Activated T-helper 1 cell treated with Interleukin-2 at 50 U/mL for 16 hours (primary cell): ENCODE data around the gene TOR3A.

ENCODE experiments used
- DNase-seq: peaks from one replicate; pipeline ENCODE4 v3.0.0-alpha.2; 2020; ENCODE audit warnings: low read depth

The TOR3A gene

DNA sequence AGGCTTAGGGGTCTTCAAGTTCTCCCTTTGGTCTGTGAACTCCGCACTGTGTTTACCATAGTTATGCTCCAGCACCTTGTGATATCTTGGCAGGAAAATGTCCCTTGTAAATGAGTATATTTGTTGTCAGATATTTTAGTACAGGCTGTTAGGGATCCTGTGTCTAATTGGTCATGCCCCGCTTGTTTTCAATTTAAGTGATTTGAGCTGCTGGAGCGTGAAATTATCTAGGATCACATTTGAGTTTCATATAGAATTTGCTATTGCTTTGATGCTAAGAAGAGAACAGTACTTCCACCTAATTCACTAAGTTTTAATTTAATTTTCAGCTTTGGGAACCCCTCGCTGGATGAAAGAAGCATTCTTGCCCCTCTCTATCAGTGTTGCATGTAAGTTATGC lies 15.4 kb upstream of the TOR3A start:
- DNase-seq: no peak

- DNase-seq: no peak
These were observed 4.5 kb upstream of the TOR3A start for GRCh38 chr1:179077396-179077795.

GRCh38 chr1:179079113-179079761 lies 2.6 kb upstream of the TOR3A start:
- DNase-seq: peak; percentile 16

- no peak for DNase-seq
These were observed 794 bp upstream of the TOR3A start for GRCh38 chr1:179080866-179081686.

DNA sequence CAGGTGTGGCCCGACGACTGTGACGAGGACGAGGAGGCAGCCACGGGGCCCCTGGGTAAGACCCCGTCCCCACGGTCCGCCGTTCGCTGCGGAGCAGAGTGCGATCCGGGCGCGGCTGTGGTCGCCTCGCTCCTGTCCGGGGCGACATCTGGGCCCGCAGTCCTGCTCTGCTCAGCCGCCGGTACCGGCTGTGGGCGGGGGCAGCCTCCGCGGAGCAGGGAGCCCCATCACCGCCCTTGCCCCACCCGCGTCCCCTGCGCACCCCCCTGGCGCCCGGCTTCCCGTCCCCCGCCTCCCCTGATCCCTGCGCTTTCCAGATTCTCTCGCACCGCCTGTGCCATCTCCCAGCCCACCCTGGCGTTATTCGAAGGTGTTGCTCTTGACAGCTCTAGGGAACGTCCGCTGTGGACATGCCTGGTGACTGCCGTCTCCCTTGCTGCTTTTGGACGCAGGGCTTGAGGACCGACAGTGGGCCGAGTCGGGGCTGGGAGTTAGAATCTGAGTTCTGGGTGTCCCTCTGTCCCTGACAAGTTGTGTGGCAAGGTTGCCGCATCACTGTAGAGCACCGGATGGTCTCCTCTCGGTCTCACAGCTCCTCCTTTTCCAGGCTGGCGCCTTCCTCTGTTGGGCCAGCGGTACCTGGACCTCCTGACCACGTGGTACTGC lies 596 bp downstream of the TOR3A start:
- DNase-seq: peak; percentile 12

DNA sequence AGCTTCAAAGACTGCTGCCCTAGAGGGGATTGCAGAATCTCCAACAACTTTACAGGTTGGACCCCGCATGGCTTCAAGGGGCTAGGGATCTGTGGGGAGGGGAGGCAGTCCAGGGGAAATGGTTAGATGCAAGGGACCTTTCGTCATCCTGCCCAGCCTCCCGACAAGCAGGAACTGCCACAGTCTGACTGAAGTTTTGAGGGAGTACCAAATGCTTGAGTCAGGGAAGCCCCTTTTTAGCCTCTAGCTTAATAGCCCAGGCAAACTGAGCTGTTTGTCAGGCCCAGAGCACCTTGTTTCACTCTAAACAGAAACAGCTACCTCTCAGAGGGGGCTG lies 1.1 kb downstream of the TOR3A start:
- DNase-seq: no peak

DNA sequence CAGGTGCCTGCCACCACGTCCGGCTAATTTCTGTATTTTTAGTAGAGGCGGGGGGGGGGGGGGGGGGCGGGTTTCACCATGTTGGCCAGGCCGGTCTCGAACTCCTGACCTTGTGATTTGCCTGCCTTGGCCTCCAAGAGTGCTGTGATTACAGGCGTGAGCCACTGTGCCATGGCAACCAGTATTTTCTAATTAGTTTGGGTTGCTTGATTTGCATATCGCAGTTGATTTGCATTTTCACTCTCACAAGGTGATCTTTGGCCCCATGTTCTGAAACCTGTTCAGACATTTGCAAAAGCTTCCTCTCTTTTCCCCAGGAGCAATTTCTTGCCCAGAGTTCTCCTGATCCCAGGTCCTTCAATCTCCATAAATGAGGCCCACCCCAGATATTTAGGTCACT lies 1.7 kb downstream of the TOR3A start:
- no peak for DNase-seq

- DNase-seq: no peak
These were observed 5.8 kb downstream of the TOR3A start for GRCh38 chr1:179087665-179088064.

- no peak for DNase-seq
These were observed 8.1 kb downstream of the TOR3A start for GRCh38 chr1:179089827-179090482.

DNA sequence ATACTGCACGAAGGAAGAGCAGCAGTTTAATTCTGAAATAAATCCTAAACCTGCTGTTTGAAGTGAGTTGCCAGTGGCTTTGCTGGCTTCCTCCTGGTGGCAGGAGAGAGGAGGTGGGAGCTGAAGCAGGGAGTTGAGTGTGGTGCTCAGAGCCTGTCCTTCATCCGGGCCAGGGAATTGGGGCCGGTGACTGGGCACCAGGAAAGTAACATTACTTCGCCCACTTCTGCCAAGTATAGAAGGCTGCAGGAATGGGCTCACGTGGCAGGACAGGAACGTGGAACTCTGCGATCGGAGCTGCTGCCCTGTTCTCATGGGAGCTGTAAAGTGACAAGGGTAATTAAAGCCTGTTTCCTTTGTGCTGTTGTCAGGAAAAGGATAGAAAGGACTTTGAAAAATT lies 8.7 kb downstream of the TOR3A start:
- DNase-seq: no peak

GRCh38 chr1:179090923-179091322 lies 9.1 kb downstream of the TOR3A start:
- DNase-seq: no peak

DNA sequence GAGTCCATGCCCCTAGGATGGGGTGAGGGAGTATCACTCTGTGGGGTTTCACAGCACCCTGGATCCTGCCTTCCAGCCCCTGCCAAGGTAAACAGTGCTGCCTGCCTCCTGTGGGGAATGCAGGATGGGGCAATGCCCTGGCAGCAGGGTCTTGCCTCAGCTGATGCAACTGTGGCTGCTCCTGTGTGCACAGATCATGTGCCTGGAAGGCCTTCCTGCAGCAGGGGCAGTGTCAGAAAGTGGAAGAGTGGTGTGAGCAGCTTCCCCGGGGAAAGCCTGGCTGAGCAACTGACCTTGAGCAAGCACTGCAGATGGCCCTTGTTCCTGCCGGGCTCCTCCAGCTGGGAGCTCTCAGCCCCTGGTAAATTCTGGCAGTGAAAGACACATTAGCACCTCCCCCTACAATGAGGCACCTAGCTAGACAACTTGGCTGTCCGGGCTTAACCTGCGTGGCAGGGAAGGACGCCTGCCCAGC lies 9.9 kb downstream of the TOR3A start:
- DNase-seq: no peak

GRCh38 chr1:179092896-179093461 lies 11.1 kb downstream of the TOR3A start:
- no peak for DNase-seq

DNA sequence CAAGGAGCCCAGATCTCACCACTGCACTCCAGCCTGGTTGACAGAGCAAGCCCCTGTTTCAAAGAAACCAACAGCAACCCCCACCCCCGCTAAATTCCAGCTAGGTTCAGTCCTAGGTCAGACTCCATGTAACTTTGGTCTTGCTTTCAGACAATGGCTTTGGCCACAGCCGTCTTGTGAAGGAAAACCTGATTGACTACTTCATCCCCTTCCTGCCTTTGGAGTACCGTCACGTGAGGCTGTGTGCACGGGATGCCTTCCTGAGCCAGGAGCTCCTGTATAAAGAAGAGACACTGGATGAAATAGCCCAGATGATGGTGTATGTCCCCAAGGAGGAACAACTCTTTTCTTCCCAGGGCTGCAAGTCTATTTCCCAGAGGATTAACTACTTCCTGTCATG lies 12.9 kb downstream of the TOR3A start:
- DNase-seq: no peak

- no peak for DNase-seq
These were observed 13.5 kb downstream of the TOR3A start for GRCh38 chr1:179095377-179095776.

GRCh38 chr1:179095924-179096323 lies 14.1 kb downstream of the TOR3A start:
- no peak for DNase-seq

- DNase-seq: no peak
These were observed 18.0 kb downstream of the TOR3A start for GRCh38 chr1:179099891-179100290.

GRCh38 chr1:179101566-179101965 lies 19.7 kb downstream of the TOR3A start:
- no peak for DNase-seq

DNA sequence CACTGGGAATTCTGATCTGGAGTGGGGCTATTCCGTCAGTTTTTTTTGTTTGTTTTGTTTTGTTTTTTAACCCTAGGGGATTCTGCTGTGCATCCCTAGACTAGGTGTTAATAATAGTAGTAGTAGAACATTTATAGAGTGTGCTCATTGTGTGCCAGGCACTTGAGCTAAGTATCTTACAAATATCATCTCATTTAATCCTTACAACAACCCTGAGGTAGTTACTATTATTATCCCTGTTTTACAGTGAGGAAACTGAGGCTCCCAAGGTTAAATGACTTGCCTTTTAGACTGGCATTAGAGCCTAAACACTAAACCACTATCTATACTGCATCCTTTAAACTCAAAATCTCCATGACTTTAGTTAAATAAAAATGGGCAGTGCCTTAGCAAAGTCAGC lies 22.1 kb downstream of the TOR3A start:
- no peak for DNase-seq

- DNase-seq: no peak
These were observed 22.9 kb downstream of the TOR3A start for GRCh38 chr1:179104611-179105250.

GRCh38 chr1:179105393-179105792 lies 23.5 kb downstream of the TOR3A start:
- no peak for DNase-seq
